HEK293 (cell line): ENCODE measurements around the gene DTX2.
"Not testable (repeated sequence)": the region's sequence is repeated elsewhere in the genome, so short reads cannot be mapped to it uniquely, and the experiment has no call there.

ENCODE experiments used
- CTCF ChIA-PET: fragments of 350-600 bp; formaldehyde crosslinking; extraction: SDS; loops from one replicate; lab custom pipeline; 2021; ENCODE audit warnings: antibody characterized with exemption; lab: Yijun Ruan, JAX
- POLR2A ChIA-PET: fragments of 300-600 bp; formaldehyde crosslinking; extraction: SDS; loops from one replicate; lab custom pipeline; 2020; ENCODE audit warnings: antibody characterized with exemption, inconsistent platforms; lab: Yijun Ruan, JAX
- H3K27ac ChIP-seq: fragments of 200-500 bp; sonication (Bioruptor generic); 2 replicates; pipeline ENCODE4 v1.5.1; 2014; ENCODE audit warnings: low read depth, low read length, control low read depth, inconsistent platforms; ENCODE audit errors: extremely low read depth
- H3K36me3 ChIP-seq, 2 experiments: fragments of 200-500 bp in 1 of 2; sonication (Bioruptor generic) in 1 of 2; 1 replicate in 1 of 2; 2 replicates in 1 of 2; pipeline ENCODE4 v1.5.1; 2014 to 2017; ENCODE audit warnings: inconsistent platforms in 2 of 2, low read length in 2 of 2; ENCODE audit not compliant: control insufficient read depth in 2 of 2, insufficient read depth in 1 of 2
- H3K4me1 ChIP-seq: fragments of 200-500 bp; sonication (Bioruptor generic); 2 replicates; pipeline ENCODE4 v1.5.1; 2014; ENCODE audit warnings: mild to moderate bottlenecking, low read length, inconsistent platforms; ENCODE audit not compliant: control insufficient read depth, insufficient read depth
- H3K4me3 ChIP-seq: 2 replicates; pipeline ENCODE4 v1.5.1; 2011; ENCODE audit warnings: low read depth, mild to moderate bottlenecking, control low read depth, low read length, moderate library complexity
- H3K9me3 ChIP-seq: fragments of 200-500 bp; sonication (Bioruptor generic); 2 replicates; pipeline ENCODE4 v1.5.1; 2014; ENCODE audit warnings: low read depth, low read length, inconsistent platforms; ENCODE audit not compliant: control insufficient read depth, insufficient read depth
- EGR2 ChIP-seq: fragments of 450-650 bp; formaldehyde crosslinking; IDR thresholded peaks from 2 replicates; pipeline ENCODE4 v1.5.1; 2016; ENCODE audit warnings: low read depth, missing biosample characterization, missing genetic modification characterization
- FEZF1 ChIP-seq: fragments of 450-650 bp; formaldehyde crosslinking; IDR thresholded peaks from 2 replicates; pipeline ENCODE4 v1.5.1; 2016; ENCODE audit warnings: missing biosample characterization, missing genetic modification characterization
- GLIS2 ChIP-seq: fragments of 450-650 bp; formaldehyde crosslinking; IDR thresholded peaks from 2 replicates; pipeline ENCODE4 v1.5.1; 2016; ENCODE audit warnings: missing biosample characterization, missing genetic modification characterization
- ZIC2 ChIP-seq: fragments of 450-650 bp; formaldehyde crosslinking; IDR thresholded peaks from 2 replicates; pipeline ENCODE4 v1.5.1; 2016; ENCODE audit warnings: missing biosample characterization, missing genetic modification characterization
- ZNF138 ChIP-seq: fragments of 450-650 bp; formaldehyde crosslinking; IDR thresholded peaks from 2 replicates; pipeline ENCODE4 v1.5.1; 2016; ENCODE audit warnings: missing biosample characterization, missing genetic modification characterization, borderline replicate concordance
- ZNF221 ChIP-seq: fragments of 450-650 bp; formaldehyde crosslinking; IDR thresholded peaks from 2 replicates; pipeline ENCODE4 v1.5.1; 2017; ENCODE audit warnings: missing biosample characterization, missing genetic modification characterization, borderline replicate concordance
- ZNF223 ChIP-seq: fragments of 450-650 bp; formaldehyde crosslinking; IDR thresholded peaks from 2 replicates; pipeline ENCODE4 v1.5.1; 2016; ENCODE audit warnings: missing biosample characterization, missing genetic modification characterization
- ZNF449 ChIP-seq: fragments of 450-650 bp; formaldehyde crosslinking; IDR thresholded peaks from 2 replicates; pipeline ENCODE4 v1.5.1; 2017; ENCODE audit warnings: missing biosample characterization, mild to moderate bottlenecking, missing genetic modification characterization, moderate library complexity
- ZNF600 ChIP-seq: fragments of 450-650 bp; formaldehyde crosslinking; IDR thresholded peaks from 2 replicates; pipeline ENCODE4 v1.5.1; 2016; ENCODE audit warnings: missing biosample characterization, missing genetic modification characterization
- ZNF610 ChIP-seq: fragments of 450-650 bp; formaldehyde crosslinking; IDR thresholded peaks from 2 replicates; pipeline ENCODE4 v1.5.1; 2016; ENCODE audit warnings: missing biosample characterization, missing genetic modification characterization, borderline replicate concordance
- ZNF621 ChIP-seq: fragments of 450-650 bp; formaldehyde crosslinking; IDR thresholded peaks from 2 replicates; pipeline ENCODE4 v1.5.1; 2017; ENCODE audit warnings: missing biosample characterization, missing genetic modification characterization
- ZNF639 ChIP-seq: fragments of 450-650 bp; formaldehyde crosslinking; IDR thresholded peaks from 2 replicates; pipeline ENCODE4 v1.5.1; 2016; ENCODE audit warnings: missing biosample characterization, missing genetic modification characterization
- ZNF645 ChIP-seq: fragments of 450-650 bp; formaldehyde crosslinking; IDR thresholded peaks from 2 replicates; pipeline ENCODE4; 2016; ENCODE audit warnings: missing biosample characterization, missing genetic modification characterization

DTX2 gene

GRCh38 chr7:76509931-76510877 lies 48.7 kb downstream of the DTX2 start, which contains the start of gene UPK3B (continued):
- TF ChIP-seq ZNF600 (tag by site-specific recombination) (0 out of 2 replicates have a peak, but pooled peaks have one; percentile 18), ZIC2 (tag by site-specific recombination) (peak; percentile 39; the same call in 1 of the 2 replicates)

- POLR2A ChIA-PET, H3K27ac ChIP-seq, CTCF ChIA-PET, H3K4me3 ChIP-seq, H3K36me3 ChIP-seq, H3K9me3 ChIP-seq, H3K4me1 ChIP-seq: not testable (repeated sequence)
Measured at GRCh38 chr7:76511200-76511910, 49.8 kb downstream of the DTX2 start.

GRCh38 chr7:76511911-76512885 lies 50.7 kb downstream of the DTX2 start:
- CTCF ChIA-PET, H3K36me3 ChIP-seq, H3K27ac ChIP-seq, H3K9me3 ChIP-seq, POLR2A ChIA-PET, H3K4me1 ChIP-seq, H3K4me3 ChIP-seq: not testable (repeated sequence)

GRCh38 chr7:76512941-76513816 lies 51.7 kb downstream of the DTX2 start:
- Histone ChIP-seq H3K27ac (no peak overlapping the region), H3K9me3 (no peaks in the 10 kb centered on the region), H3K4me1 (no peaks in the 10 kb centered on the region), H3K4me3 (no peak overlapping the region), H3K36me3 (no peaks in the 10 kb centered on the region)
- CTCF ChIA-PET, result no interaction called here
- TF ChIP-seq GLIS2 (0 out of 2 replicates have a peak, but pooled peaks have one; percentile 47), ZNF223 (tag by site-specific recombination) (peak; percentile 88), ZIC2 (tag by site-specific recombination) (peak; percentile 43), EGR2 (tag by site-specific recombination) (no peak)
- POLR2A ChIA-PET, result no interaction called here

GRCh38 chr7:76513817-76514799 lies 52.6 kb downstream of the DTX2 start:
- Histone ChIP-seq H3K4me1 (no peaks in the 10 kb centered on the region), H3K27ac (no peak overlapping the region), H3K9me3 (no peaks in the 10 kb centered on the region), H3K36me3 (no peaks in the 10 kb centered on the region), H3K4me3 (no peak overlapping the region)
- POLR2A ChIA-PET, result no interaction called here
- CTCF ChIA-PET, result no interaction called here
- TF ChIP-seq ZNF221 (no peak), ZNF138 (no peak), ZNF639 (tag by site-specific recombination) (no peak), ZNF610 (tag by site-specific recombination) (no peak), ZNF449 (tag by site-specific recombination) (no peak), FEZF1 (no peak), ZNF621 (tag by site-specific recombination) (no peak), ZNF645 (no peak)
